ACC112 (cell line): ENCODE measurements around the gene TSPAN32.
A peak's percentile ranks its signal among the peaks of the same experiment; 100 is the strongest.

Experiments
- H2AFZ ChIP-seq: fragments of 200-600 bp; sonication (generic); one replicate; pipeline ENCODE4 v1.6.0; 2017; ENCODE audit warnings: antibody characterized with exemption, low read length; ENCODE audit not compliant: unreplicated experiment
- H3K27ac ChIP-seq: fragments of 200-600 bp; sonication (generic); 2 replicates; pipeline ENCODE4 v1.5.1; 2014; ENCODE audit warnings: low read depth, mild to moderate bottlenecking, antibody characterized with exemption, low read length, moderate library complexity
- H3K27me3 ChIP-seq: fragments of 200-600 bp; sonication (generic); 2 replicates; pipeline ENCODE4 v1.6.1; 2014; ENCODE audit warnings: mild to moderate bottlenecking, antibody characterized with exemption, low read length, moderate library complexity, mixed read lengths; ENCODE audit not compliant: insufficient read depth
- H3K36me3 ChIP-seq: fragments of 200-600 bp; sonication (generic); 2 replicates; pipeline ENCODE4 v1.6.1; 2016; ENCODE audit warnings: mild to moderate bottlenecking, antibody characterized with exemption, low read length, moderate library complexity, mixed read lengths; ENCODE audit not compliant: insufficient read depth
- H3K4me1 ChIP-seq: fragments of 200-600 bp; sonication (generic); one replicate; pipeline ENCODE4 v1.6.1; 2016; ENCODE audit warnings: low read length, mixed read lengths; ENCODE audit not compliant: insufficient read depth, unreplicated experiment, control insufficient read depth
- H3K4me3 ChIP-seq: fragments of 200-600 bp; sonication (generic); 2 replicates; pipeline ENCODE4 v1.5.1; 2014; ENCODE audit warnings: mild to moderate bottlenecking, low read depth, low read length
- H3K79me2 ChIP-seq: fragments of 200-600 bp; sonication (generic); one replicate; pipeline ENCODE4 v1.6.0; 2016; ENCODE audit warnings: low read length; ENCODE audit not compliant: control insufficient read depth, unreplicated experiment, insufficient read depth

The TSPAN32 gene

GRCh38 chr11:2306877-2307500, 5.2 kb downstream of the TSPAN32 start:
- Histone ChIP-seq H3K27me3 (no peaks in the 10 kb centered on the region), H3K79me2 (no peaks in the 10 kb centered on the region), H3K4me1 (peaks cover 17% of the 10 kb centered on the region), H3K4me3 (no peak overlapping the region), H3K27ac (no peak overlapping the region), H3K36me3 (no peaks in the 10 kb centered on the region), H2AFZ (peak overlapping the region; percentile 25)

GRCh38 chr11:2307501-2308331, 5.9 kb downstream of the TSPAN32 start:
- H3K27me3 ChIP-seq, result no peaks in the 10 kb centered on the region
- no peak overlapping the region for H2AFZ ChIP-seq
- no peaks in the 10 kb centered on the region for H3K36me3 ChIP-seq
- H3K79me2 ChIP-seq, result no peaks in the 10 kb centered on the region
- H3K4me3 ChIP-seq, result no peak overlapping the region
- H3K27ac ChIP-seq, result no peak overlapping the region
- peaks cover 24% of the 10 kb centered on the region for H3K4me1 ChIP-seq

GRCh38 chr11:2308713-2309112, 6.9 kb downstream of the TSPAN32 start:
- no peak overlapping the region for H2AFZ ChIP-seq
- H3K4me1 ChIP-seq, result peaks cover 26% of the 10 kb centered on the region
- no peak overlapping the region for H3K27ac ChIP-seq
- H3K4me3 ChIP-seq, result no peak overlapping the region
- H3K36me3 ChIP-seq, result no peaks in the 10 kb centered on the region
- H3K27me3 ChIP-seq, result no peaks in the 10 kb centered on the region
- no peaks in the 10 kb centered on the region for H3K79me2 ChIP-seq

GRCh38 chr11:2309251-2310072, 7.6 kb downstream of the TSPAN32 start:
- Histone ChIP-seq H3K27me3 (no peaks in the 10 kb centered on the region), H3K27ac (no peak overlapping the region), H3K36me3 (no peaks in the 10 kb centered on the region), H3K4me3 (no peak overlapping the region), H3K79me2 (no peaks in the 10 kb centered on the region), H3K4me1 (peaks cover 28% of the 10 kb centered on the region), H2AFZ (no peak overlapping the region)

- H3K27ac ChIP-seq, result no peak overlapping the region
- H3K36me3 ChIP-seq, result no peaks in the 10 kb centered on the region
- H3K4me3 ChIP-seq, result no peak overlapping the region
- H3K4me1 ChIP-seq, result peaks cover 35% of the 10 kb centered on the region
- no peaks in the 10 kb centered on the region for H3K27me3 ChIP-seq
- no peak overlapping the region for H2AFZ ChIP-seq
- H3K79me2 ChIP-seq, result no peaks in the 10 kb centered on the region
Observed at GRCh38 chr11:2310073-2310785, 8.4 kb downstream of the TSPAN32 start.

- H3K27me3 ChIP-seq, result no peaks in the 10 kb centered on the region
- no peak overlapping the region for H3K4me3 ChIP-seq
- H3K27ac ChIP-seq, result no peak overlapping the region
- H3K79me2 ChIP-seq, result no peaks in the 10 kb centered on the region
- H2AFZ ChIP-seq, result no peak overlapping the region
- peaks cover 31% of the 10 kb centered on the region for H3K4me1 ChIP-seq
- no peaks in the 10 kb centered on the region for H3K36me3 ChIP-seq
Observed at GRCh38 chr11:2310786-2311352, 9.1 kb downstream of the TSPAN32 start.

- Histone ChIP-seq H3K27me3 (no peaks in the 10 kb centered on the region), H2AFZ (no peak overlapping the region)
Observed at GRCh38 chr11:2311353-2312133, 9.7 kb downstream of the TSPAN32 start.

GRCh38 chr11:2312232-2313042, 10.6 kb downstream of the TSPAN32 start:
- 0 out of 2 replicates have a peak overlapping the region, but pooled peaks have one; percentile 28 for H3K27ac ChIP-seq
- H3K4me1 ChIP-seq, result peaks cover 23% of the 10 kb centered on the region
- no peaks in the 10 kb centered on the region for H3K27me3 ChIP-seq
- no peak overlapping the region for H3K4me3 ChIP-seq
- no peak overlapping the region for H2AFZ ChIP-seq
- no peaks in the 10 kb centered on the region for H3K79me2 ChIP-seq
- no peaks in the 10 kb centered on the region for H3K36me3 ChIP-seq

More at GRCh38 chr11:2311353-2312133, 9.7 kb downstream of the TSPAN32 start:
- no peaks in the 10 kb centered on the region for H3K36me3 ChIP-seq
- H3K79me2 ChIP-seq, result no peaks in the 10 kb centered on the region
- peaks cover 24% of the 10 kb centered on the region for H3K4me1 ChIP-seq
- H3K27ac ChIP-seq, result no peak overlapping the region
- no peak overlapping the region for H3K4me3 ChIP-seq
